ENCODE results near the gene AKT3.

AKT3 gene

GRCh38 chr1:243575070-243575469 is 275.0 kb downstream of the AKT3 start:
- H3K23ac ChIP-seq (ENCODE audit: low read length), result no peak overlapping the region
- no peak for DNase-seq
- no peak overlapping the region for H4K12ac ChIP-seq (ENCODE audit: low read depth, low read length)
- H2BK5ac ChIP-seq (ENCODE audit: low read depth, low read length, poor library complexity), result no peak overlapping the region
- no peak overlapping the region for H4K91ac ChIP-seq (ENCODE audit: low read depth, low read length)
- no peak overlapping the region for H3K27ac ChIP-seq (ENCODE audit: low read depth, low read length)
- peaks cover 0 to under 1% of the 10 kb centered on the region in 2 experiments for H3K4me1 ChIP-seq (ENCODE audit: control insufficient read depth in 1 of 2, insufficient read depth in 2 of 2, low read length in 2 of 2)
- no peak overlapping the region for H3K4me3 ChIP-seq (ENCODE audit: low read depth, low read length)
- no peak overlapping the region for H2BK12ac ChIP-seq (ENCODE audit: low read length)
- no peak overlapping the region for H2BK120ac ChIP-seq (ENCODE audit: insufficient read depth, low read length, poor library complexity)
- H3K9ac ChIP-seq (ENCODE audit: low read length), result no peak overlapping the region
- WGBS (ENCODE audit: extremely low coverage, insufficient coverage, insufficient read length), result no CpG with 5 or more reads among the region's 2 CpGs
- no peak overlapping the region for H2AK5ac ChIP-seq (ENCODE audit: low read length)
- no peak overlapping the region for H3K18ac ChIP-seq (ENCODE audit: low read length)
- H3K14ac ChIP-seq (ENCODE audit: low read length), result no peak overlapping the region
- H3K27me3 ChIP-seq (ENCODE audit: insufficient read depth, low read length), result no peaks in the 10 kb centered on the region
- H3K36me3 ChIP-seq (ENCODE audit: control insufficient read depth in 1 of 2, insufficient read depth in 2 of 2, low read length in 2 of 2), result peaks cover 0 to 3% of the 10 kb centered on the region in 2 experiments
- H3K79me1 ChIP-seq (ENCODE audit: low read length), result no peaks in the 10 kb centered on the region
- no peak overlapping the region for H3K4me2 ChIP-seq (ENCODE audit: low read length)
- H4K8ac ChIP-seq (ENCODE audit: low read depth, low read length), result no peak overlapping the region
- H3K79me2 ChIP-seq (ENCODE audit: control insufficient read depth, insufficient read depth, low read length, poor library complexity), result no peaks in the 10 kb centered on the region
- no peak overlapping the region for H3K4ac ChIP-seq (ENCODE audit: low read depth, low read length)
- no peak overlapping the region for H2AFZ ChIP-seq (ENCODE audit: insufficient read depth, low read length, poor library complexity)
- H3K9me3 ChIP-seq (ENCODE audit: insufficient read depth, low read depth, low read length), result no peaks in the 10 kb centered on the region

GRCh38 chr1:243572940-243573339 is 277.1 kb downstream of the AKT3 start:
- H3K9me3 ChIP-seq (ENCODE audit: insufficient read depth, low read depth, low read length), result no peaks in the 10 kb centered on the region
- DNase-seq, result no peak
- H3K9ac ChIP-seq (ENCODE audit: low read length), result no peak overlapping the region
- H2BK5ac ChIP-seq (ENCODE audit: low read depth, low read length, poor library complexity), result no peak overlapping the region
- H2AK5ac ChIP-seq (ENCODE audit: low read length), result no peak overlapping the region
- H3K79me2 ChIP-seq (ENCODE audit: control insufficient read depth, insufficient read depth, low read length, poor library complexity), result no peaks in the 10 kb centered on the region
- H2BK12ac ChIP-seq (ENCODE audit: low read length), result no peak overlapping the region
- no peak overlapping the region for H4K8ac ChIP-seq (ENCODE audit: low read depth, low read length)
- H3K36me3 ChIP-seq (ENCODE audit: control insufficient read depth in 1 of 2, insufficient read depth in 2 of 2, low read length in 2 of 2), result peaks cover 0 to 3% of the 10 kb centered on the region in 2 experiments
- H3K18ac ChIP-seq (ENCODE audit: low read length), result no peak overlapping the region
- no peaks in the 10 kb centered on the region for H3K27me3 ChIP-seq (ENCODE audit: insufficient read depth, low read length)
- H3K4ac ChIP-seq (ENCODE audit: low read depth, low read length), result no peak overlapping the region
- H3K4me1 ChIP-seq (ENCODE audit: control insufficient read depth in 1 of 2, insufficient read depth in 2 of 2, low read length in 2 of 2), result no peaks in the 10 kb centered on the region
- no peak overlapping the region for H3K14ac ChIP-seq (ENCODE audit: low read length)
- H4K91ac ChIP-seq (ENCODE audit: low read depth, low read length), result no peak overlapping the region
- no peaks in the 10 kb centered on the region for H3K79me1 ChIP-seq (ENCODE audit: low read length)
- no peak overlapping the region for H3K4me3 ChIP-seq (ENCODE audit: low read depth, low read length)
- no peak overlapping the region for H3K27ac ChIP-seq (ENCODE audit: low read depth, low read length)
- H4K12ac ChIP-seq (ENCODE audit: low read depth, low read length), result no peak overlapping the region
- no peak overlapping the region for H2BK120ac ChIP-seq (ENCODE audit: insufficient read depth, low read length, poor library complexity)
- H2AFZ ChIP-seq (ENCODE audit: insufficient read depth, low read length, poor library complexity), result no peak overlapping the region
- H3K4me2 ChIP-seq (ENCODE audit: low read length), result no peak overlapping the region
- H3K23ac ChIP-seq (ENCODE audit: low read length), result no peak overlapping the region
- WGBS (ENCODE audit: extremely low coverage, insufficient coverage, insufficient read length), result no CpG with 5 or more reads among the region's 7 CpGs

GRCh38 chr1:243568793-243569192 is 281.2 kb downstream of the AKT3 start:
- no peaks in the 10 kb centered on the region for H3K27me3 ChIP-seq (ENCODE audit: insufficient read depth, low read length)
- H3K4me2 ChIP-seq (ENCODE audit: low read length), result no peak overlapping the region
- H2BK5ac ChIP-seq (ENCODE audit: low read depth, low read length, poor library complexity), result no peak overlapping the region
- no peak overlapping the region for H2AK5ac ChIP-seq (ENCODE audit: low read length)
- no peak overlapping the region for H2BK120ac ChIP-seq (ENCODE audit: insufficient read depth, low read length, poor library complexity)
- no peak overlapping the region for H3K18ac ChIP-seq (ENCODE audit: low read length)
- H3K23ac ChIP-seq (ENCODE audit: low read length), result no peak overlapping the region
- no peak overlapping the region for H2AFZ ChIP-seq (ENCODE audit: insufficient read depth, low read length, poor library complexity)
- H3K4ac ChIP-seq (ENCODE audit: low read depth, low read length), result no peak overlapping the region
- H4K8ac ChIP-seq (ENCODE audit: low read depth, low read length), result no peak overlapping the region
- H3K27ac ChIP-seq (ENCODE audit: low read depth, low read length), result no peak overlapping the region
- no peak overlapping the region for H4K12ac ChIP-seq (ENCODE audit: low read depth, low read length)
- H3K79me2 ChIP-seq (ENCODE audit: control insufficient read depth, insufficient read depth, low read length, poor library complexity), result no peaks in the 10 kb centered on the region
- no peaks in the 10 kb centered on the region for H3K79me1 ChIP-seq (ENCODE audit: low read length)
- H3K14ac ChIP-seq (ENCODE audit: low read length), result no peak overlapping the region
- H2BK12ac ChIP-seq (ENCODE audit: low read length), result no peak overlapping the region
- WGBS (ENCODE audit: extremely low coverage, insufficient coverage, insufficient read length), result no CpG with 5 or more reads among the region's 4 CpGs
- no peak for DNase-seq
- no peak overlapping the region for H3K4me3 ChIP-seq (ENCODE audit: low read depth, low read length)
- no peak overlapping the region for H4K91ac ChIP-seq (ENCODE audit: low read depth, low read length)
- H3K4me1 ChIP-seq (ENCODE audit: control insufficient read depth in 1 of 2, insufficient read depth in 2 of 2, low read length in 2 of 2), result no peaks in the 10 kb centered on the region
- no peaks in the 10 kb centered on the region for H3K9me3 ChIP-seq (ENCODE audit: insufficient read depth, low read depth, low read length)
- no peak overlapping the region for H3K9ac ChIP-seq (ENCODE audit: low read length)
- H3K36me3 ChIP-seq (ENCODE audit: control insufficient read depth in 1 of 2, insufficient read depth in 2 of 2, low read length in 2 of 2), result peaks cover 2 to 5% of the 10 kb centered on the region in 2 experiments

- Histone ChIP-seq H3K79me1 (ENCODE audit: low read length) (peaks cover 2% of the 10 kb centered on the region), H3K14ac (ENCODE audit: low read length) (no peak overlapping the region), H3K23ac (ENCODE audit: low read length) (no peak overlapping the region), H3K4me1 (ENCODE audit: control insufficient read depth in 1 of 2, insufficient read depth in 2 of 2, low read length in 2 of 2) (peaks cover 0 to 3% of the 10 kb centered on the region in 2 experiments), H3K4ac (ENCODE audit: low read depth, low read length) (no peak overlapping the region), H3K79me2 (ENCODE audit: control insufficient read depth, insufficient read depth, low read length, poor library complexity) (no peaks in the 10 kb centered on the region), H2AFZ (ENCODE audit: insufficient read depth, low read length, poor library complexity) (no peak overlapping the region), H4K8ac (ENCODE audit: low read depth, low read length) (no peak overlapping the region), H3K4me2 (ENCODE audit: low read length) (no peak overlapping the region), H3K27ac (ENCODE audit: low read depth, low read length) (no peak overlapping the region), H3K4me3 (ENCODE audit: low read depth, low read length) (no peak overlapping the region), H4K91ac (ENCODE audit: low read depth, low read length) (no peak overlapping the region), H2AK5ac (ENCODE audit: low read length) (no peak overlapping the region), H2BK12ac (ENCODE audit: low read length) (no peak overlapping the region), H3K9me3 (ENCODE audit: insufficient read depth, low read depth, low read length) (no peaks in the 10 kb centered on the region), H3K36me3 (ENCODE audit: control insufficient read depth in 1 of 2, insufficient read depth in 2 of 2, low read length in 2 of 2) (peaks cover 2% of the 10 kb centered on the region in 2 experiments), H3K27me3 (ENCODE audit: insufficient read depth, low read length) (no peaks in the 10 kb centered on the region), H4K12ac (ENCODE audit: low read depth, low read length) (no peak overlapping the region), H2BK5ac (ENCODE audit: low read depth, low read length, poor library complexity) (no peak overlapping the region), H3K9ac (ENCODE audit: low read length) (no peak overlapping the region), H3K18ac (ENCODE audit: low read length) (no peak overlapping the region), H2BK120ac (ENCODE audit: insufficient read depth, low read length, poor library complexity) (no peak overlapping the region)
- no peak for DNase-seq
These were observed 285.2 kb downstream of the AKT3 start for GRCh38 chr1:243564814-243565213.
